Kidney capillary endothelial cell (primary cell): ENCODE data around the gene GALNT14.
"Not testable (repeated sequence)": the region's sequence is repeated elsewhere in the genome, so short reads cannot be mapped to it uniquely, and the experiment has no call there.

Source experiments
- DNase-seq: peaks from one replicate; pipeline ENCODE4 v3.0.0-alpha.2; 2018; ENCODE audit warnings: low spot score

The GALNT14 gene

GRCh38 chr2:30938196-30938595, 200.0 kb downstream of the GALNT14 start:
- DNase-seq, result no peak

GRCh38 chr2:30936977-30937376, 201.3 kb downstream of the GALNT14 start:
- DNase-seq, result no peak

GRCh38 chr2:30935795-30936194, 202.4 kb downstream of the GALNT14 start:
- DNase-seq, result no peak

- no peak for DNase-seq
These were observed 204.2 kb downstream of the GALNT14 start for GRCh38 chr2:30934066-30934465.

GRCh38 chr2:30933496-30933895, 204.7 kb downstream of the GALNT14 start:
- DNase-seq, result no peak

- no peak for DNase-seq
These were observed 205.4 kb downstream of the GALNT14 start for GRCh38 chr2:30932870-30933269.

GRCh38 chr2:30931841-30932407, 206.3 kb downstream of the GALNT14 start:
- DNase-seq, result no peak

- DNase-seq, result no peak
These were observed 207.5 kb downstream of the GALNT14 start for GRCh38 chr2:30930716-30931115.

- DNase-seq, result no peak
These were observed 210.7 kb downstream of the GALNT14 start for GRCh38 chr2:30927465-30928075.

- DNase-seq, result no peak
These were observed 211.6 kb downstream of the GALNT14 start for GRCh38 chr2:30926606-30927005.

- DNase-seq, result no peak
These were observed 214.6 kb downstream of the GALNT14 start for GRCh38 chr2:30923623-30924022.

GRCh38 chr2:30920511-30920910, 217.7 kb downstream of the GALNT14 start:
- DNase-seq, result no peak

GRCh38 chr2:30915486-30915885, 222.8 kb downstream of the GALNT14 start:
- DNase-seq, result no peak

- no peak for DNase-seq
These were observed 223.8 kb downstream of the GALNT14 start for GRCh38 chr2:30914456-30914855.

GRCh38 chr2:30912056-30912455, 226.2 kb downstream of the GALNT14 start:
- no peak for DNase-seq

GRCh38 chr2:30911327-30911726, 226.9 kb downstream of the GALNT14 start:
- DNase-seq, result no peak

- DNase-seq, result no peak
These were observed 227.6 kb downstream of the GALNT14 start for GRCh38 chr2:30910686-30911085.

- not testable (repeated sequence) for DNase-seq
These were observed 233.8 kb downstream of the GALNT14 start for GRCh38 chr2:30904437-30904836.

GRCh38 chr2:30903326-30903725, 234.9 kb downstream of the GALNT14 start:
- no peak for DNase-seq

- DNase-seq, result no peak
These were observed 237.9 kb downstream of the GALNT14 start for GRCh38 chr2:30900381-30900780.

- no peak for DNase-seq
These were observed 238.7 kb downstream of the GALNT14 start for GRCh38 chr2:30899516-30900054.

GRCh38 chr2:30897539-30897938, 240.7 kb downstream of the GALNT14 start:
- DNase-seq, result no peak

GRCh38 chr2:30894498-30895119, 243.6 kb downstream of the GALNT14 start:
- DNase-seq, result no peak
